ENCODE data around the gene RBMS1.

GRCh38 chr2:160366474-160366873 is 127.1 kb downstream of the RBMS1 start:
- TF ChIP-seq CTCF (conservative IDR thresholded peaks at IDR 0.05; ENCODE audit: low read depth, low read length) (no peak), EZH2 (IDR thresholded peaks at IDR 0.05; ENCODE audit: low read length, unreplicated experiment) (no peak)
